ENCODE data around the gene MMD2. TPM values are rescaled to one million over a fixed set of nuclear protein-coding genes. Genes with fewer than 3 reads are reported as not detected.

Gene MMD2
- not detected for polyA plus RNA-seq (2013, experiment 1 of 2)
- not detected for polyA plus RNA-seq (2013, experiment 2 of 2)

DNA sequence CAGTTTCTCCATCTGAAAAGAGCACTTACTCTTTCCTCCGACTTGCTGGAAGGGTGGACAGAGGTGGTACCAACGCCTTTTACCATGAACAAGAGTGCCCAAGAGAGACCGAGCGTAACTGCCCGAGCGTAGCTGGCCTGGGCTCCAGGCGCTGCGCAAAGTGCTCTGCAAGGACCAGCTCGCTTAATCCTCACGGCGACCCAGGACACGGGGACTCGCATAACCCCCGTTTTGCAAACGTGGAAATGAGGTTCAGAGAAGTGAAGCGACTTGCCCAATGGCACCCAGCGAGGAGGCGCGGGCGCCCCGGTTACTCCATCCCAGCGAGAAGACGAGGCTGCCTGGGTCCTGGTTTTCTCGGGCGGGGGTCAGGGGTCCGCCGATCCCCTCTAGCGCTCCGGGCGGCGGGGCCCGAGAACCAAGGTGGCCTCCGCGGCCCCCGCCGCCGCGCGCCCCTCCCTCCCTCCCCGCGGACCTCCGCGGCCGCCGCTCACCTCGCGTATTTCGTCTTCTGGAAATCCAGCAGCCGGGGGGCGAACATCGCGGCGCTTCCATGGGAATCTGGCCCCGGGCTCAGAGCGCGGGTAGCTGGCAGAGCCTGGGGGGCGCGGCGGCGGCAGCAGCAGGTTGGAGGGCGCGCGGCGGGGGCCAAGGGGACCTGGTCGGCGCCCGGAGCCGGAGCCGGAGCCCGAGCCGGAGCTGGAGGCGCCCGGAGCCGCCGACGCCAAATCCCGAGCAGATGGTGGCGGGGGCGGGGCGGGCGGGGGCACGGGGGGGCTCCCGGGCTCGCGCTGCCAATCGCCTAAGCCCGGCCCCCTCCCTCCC is at the start of gene MMD2:
Gene MMD2 (minus strand): TSS at position 711 of the 825 bp plus-strand sequence. CDS start 170 bp downstream, at position 541.
- H3K4me1 ChIP-seq (ENCODE audit: control insufficient read depth, insufficient read depth, low read length, poor library complexity, severe bottlenecking) = no peaks in the 10 kb centered on the region
- 5 to 9% methylated on average over 13 to 36 of the region's 87 CpGs for WGBS, 2 experiments (ENCODE audit: insufficient coverage in 2 of 2)
- no peak within 1 kb of the TSS for H3K27ac ChIP-seq (ENCODE audit: low read depth, low read length, severe bottlenecking)

DNA sequence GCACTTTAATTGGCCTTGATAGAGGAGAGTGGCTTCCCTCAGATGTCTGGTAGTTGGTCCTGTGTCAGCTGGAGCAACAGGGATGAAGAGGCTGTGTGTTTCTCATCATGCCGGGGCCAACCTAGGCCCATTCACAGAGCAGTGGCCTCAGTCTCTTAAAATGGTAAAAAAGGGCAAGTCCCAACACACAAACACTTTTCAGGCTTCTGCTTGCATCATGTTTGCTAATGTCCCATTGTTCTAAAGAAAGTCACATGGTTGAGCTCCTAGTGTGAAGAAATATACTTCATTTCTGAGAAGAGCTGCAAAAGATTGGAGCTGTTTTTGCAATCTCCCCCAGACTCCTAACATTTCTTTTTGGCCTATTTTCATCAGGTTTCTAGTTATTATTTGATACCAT is 46.1 kb upstream of the MMD2 start:
- H3K4me1 ChIP-seq (ENCODE audit: control insufficient read depth, insufficient read depth, low read length, poor library complexity, severe bottlenecking) = no peaks in the 10 kb centered on the region
- H3K27ac ChIP-seq (ENCODE audit: low read depth, low read length, severe bottlenecking) = no peak overlapping the region
- 100% methylated on average over 1 of the region's 1 CpG; no CpG with 5 or more reads in 1 of the 2 experiments for WGBS, 2 experiments (ENCODE audit: insufficient coverage in 2 of 2)
- no peak overlapping the region for H3K4me3 ChIP-seq (ENCODE audit: extremely low read depth, insufficient read depth, low read length, poor library complexity, severe bottlenecking)
- no peaks in the 10 kb centered on the region for H3K9me3 ChIP-seq (ENCODE audit: control insufficient read depth, low read length)
- peaks cover 47% of the 10 kb centered on the region for H3K36me3 ChIP-seq (ENCODE audit: control insufficient read depth, insufficient read depth, low read length)

More for the DNA sequence above, at the start of gene MMD2:
- Histone ChIP-seq H3K4me3 (ENCODE audit: extremely low read depth, insufficient read depth, low read length, poor library complexity, severe bottlenecking) (peak within 1 kb of the TSS; percentile 11), H3K9me3 (ENCODE audit: control insufficient read depth, low read length) (no peaks in the 10 kb centered on the region), H3K36me3 (ENCODE audit: control insufficient read depth, insufficient read depth, low read length) (no peaks in the 10 kb centered on the region)

- H3K9me3 ChIP-seq (ENCODE audit: control insufficient read depth, low read length) = no peaks in the 10 kb centered on the region
- WGBS, 2 experiments (ENCODE audit: insufficient coverage in 2 of 2) = 95 to 100% methylated on average over 1 to 3 of the region's 5 CpGs
- no peaks in the 10 kb centered on the region for H3K4me1 ChIP-seq (ENCODE audit: control insufficient read depth, insufficient read depth, low read length, poor library complexity, severe bottlenecking)
- H3K4me3 ChIP-seq (ENCODE audit: extremely low read depth, insufficient read depth, low read length, poor library complexity, severe bottlenecking) = no peak overlapping the region
- no peak overlapping the region for H3K27ac ChIP-seq (ENCODE audit: low read depth, low read length, severe bottlenecking)
- H3K36me3 ChIP-seq (ENCODE audit: control insufficient read depth, insufficient read depth, low read length) = peaks cover 54% of the 10 kb centered on the region
Measured at GRCh38 chr7:5001911-5002310, 42.9 kb upstream of the MMD2 start.

- Histone ChIP-seq H3K36me3 (ENCODE audit: control insufficient read depth, insufficient read depth, low read length) (peaks cover 60% of the 10 kb centered on the region), H3K27ac (ENCODE audit: low read depth, low read length, severe bottlenecking) (no peak overlapping the region), H3K4me1 (ENCODE audit: control insufficient read depth, insufficient read depth, low read length, poor library complexity, severe bottlenecking) (no peaks in the 10 kb centered on the region), H3K4me3 (ENCODE audit: extremely low read depth, insufficient read depth, low read length, poor library complexity, severe bottlenecking) (no peak overlapping the region), H3K9me3 (ENCODE audit: control insufficient read depth, low read length) (no peaks in the 10 kb centered on the region)
- WGBS, 2 experiments (ENCODE audit: insufficient coverage in 2 of 2) = no CpG with 5 or more reads among the region's 4 CpGs
Measured at GRCh38 chr7:5001003-5001402, 42.0 kb upstream of the MMD2 start.

GRCh38 chr7:4999369-4999950 is 40.5 kb upstream of the MMD2 start:
- no peak overlapping the region for H3K4me3 ChIP-seq (ENCODE audit: extremely low read depth, insufficient read depth, low read length, poor library complexity, severe bottlenecking)
- WGBS, 2 experiments (ENCODE audit: insufficient coverage in 2 of 2) = 95 to 100% methylated on average over 3 to 4 of the region's 5 CpGs

DNA sequence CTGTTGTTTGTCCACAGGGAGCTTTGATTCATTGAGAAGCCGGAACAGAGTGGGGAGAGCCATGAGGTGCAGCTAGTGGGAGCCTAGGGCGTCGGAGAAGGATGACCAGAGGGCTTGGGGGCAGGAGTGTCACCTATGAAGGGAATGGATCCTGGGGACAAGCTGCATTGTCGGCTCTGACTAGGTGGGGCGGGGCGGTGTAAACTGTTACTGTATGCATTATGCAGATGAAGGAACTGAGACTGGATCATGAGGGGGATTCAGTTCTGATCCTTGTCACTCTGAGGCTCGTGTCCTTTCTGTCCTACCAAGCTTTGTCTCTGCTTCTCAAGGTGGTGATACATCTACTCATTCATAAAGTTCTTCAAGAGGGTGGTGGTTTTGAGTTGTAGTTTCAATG is 39.9 kb upstream of the MMD2 start:
- WGBS, 2 experiments (ENCODE audit: insufficient coverage in 2 of 2) = 95 to 99% methylated on average over 5 to 6 of the region's 7 CpGs
- no peak overlapping the region for H3K27ac ChIP-seq (ENCODE audit: low read depth, low read length, severe bottlenecking)
- H3K4me1 ChIP-seq (ENCODE audit: control insufficient read depth, insufficient read depth, low read length, poor library complexity, severe bottlenecking) = no peaks in the 10 kb centered on the region
- no peaks in the 10 kb centered on the region for H3K9me3 ChIP-seq (ENCODE audit: control insufficient read depth, low read length)
- no peak overlapping the region for H3K4me3 ChIP-seq (ENCODE audit: extremely low read depth, insufficient read depth, low read length, poor library complexity, severe bottlenecking)
- H3K36me3 ChIP-seq (ENCODE audit: control insufficient read depth, insufficient read depth, low read length) = peaks cover 72% of the 10 kb centered on the region

More at GRCh38 chr7:4999369-4999950, 40.5 kb upstream of the MMD2 start:
- Histone ChIP-seq H3K9me3 (ENCODE audit: control insufficient read depth, low read length) (no peaks in the 10 kb centered on the region), H3K36me3 (ENCODE audit: control insufficient read depth, insufficient read depth, low read length) (peaks cover 66% of the 10 kb centered on the region), H3K27ac (ENCODE audit: low read depth, low read length, severe bottlenecking) (no peak overlapping the region), H3K4me1 (ENCODE audit: control insufficient read depth, insufficient read depth, low read length, poor library complexity, severe bottlenecking) (no peaks in the 10 kb centered on the region)

DNA sequence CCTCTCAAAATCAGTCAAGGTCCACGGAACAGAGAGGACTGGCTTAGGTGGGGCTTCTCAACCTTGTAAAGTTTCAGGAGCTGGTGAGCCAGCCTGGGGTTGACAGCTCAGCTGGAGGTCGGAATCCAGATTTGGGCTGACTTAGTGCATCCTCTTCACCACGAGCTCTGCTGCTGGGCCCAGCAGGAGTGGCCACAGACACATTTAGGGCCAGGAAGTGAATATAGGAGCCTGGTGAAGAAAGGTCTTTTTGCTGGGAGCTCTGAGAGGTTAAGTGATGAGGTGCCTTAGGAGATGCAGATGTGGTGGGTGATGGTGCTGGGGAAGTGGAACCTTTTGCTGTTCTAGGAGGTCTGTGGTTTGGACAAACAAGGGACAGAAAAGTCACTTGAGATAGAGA is 39.3 kb upstream of the MMD2 start:
- no peaks in the 10 kb centered on the region for H3K9me3 ChIP-seq (ENCODE audit: control insufficient read depth, low read length)
- no peaks in the 10 kb centered on the region for H3K4me1 ChIP-seq (ENCODE audit: control insufficient read depth, insufficient read depth, low read length, poor library complexity, severe bottlenecking)
- 82 to 90% methylated on average over 3 of the region's 3 CpGs for WGBS, 2 experiments (ENCODE audit: insufficient coverage in 2 of 2)
- H3K36me3 ChIP-seq (ENCODE audit: control insufficient read depth, insufficient read depth, low read length) = peaks cover 74% of the 10 kb centered on the region
- no peak overlapping the region for H3K27ac ChIP-seq (ENCODE audit: low read depth, low read length, severe bottlenecking)
- H3K4me3 ChIP-seq (ENCODE audit: extremely low read depth, insufficient read depth, low read length, poor library complexity, severe bottlenecking) = no peak overlapping the region

DNA sequence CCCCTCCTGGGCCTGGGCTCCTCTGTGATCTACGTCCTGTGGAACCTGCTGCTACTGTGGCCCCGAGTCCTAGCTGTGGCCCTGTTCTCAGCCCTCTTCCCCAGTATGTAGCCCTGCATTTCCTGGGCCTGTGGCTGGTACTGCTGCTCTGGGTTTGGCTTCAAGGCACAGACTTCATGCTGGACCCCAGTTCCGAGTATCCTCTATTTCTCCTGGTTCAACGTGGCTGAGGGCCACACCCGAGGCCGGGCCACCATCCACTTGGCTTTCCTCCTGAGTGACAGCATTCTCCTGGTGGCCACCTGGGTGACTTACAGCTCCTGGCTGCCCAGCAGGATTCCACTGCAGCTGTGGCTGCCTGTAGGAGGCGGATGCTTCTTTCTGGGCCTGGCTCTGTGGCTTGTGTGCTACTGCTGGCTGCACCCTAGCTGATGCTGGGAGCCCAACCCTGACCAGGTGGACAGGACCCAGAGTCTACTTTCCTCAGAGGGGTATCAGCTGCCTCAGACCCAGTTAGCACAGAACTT is 37.8 kb upstream of the MMD2 start:
- peaks cover 81% of the 10 kb centered on the region for H3K36me3 ChIP-seq (ENCODE audit: control insufficient read depth, insufficient read depth, low read length)

DNA sequence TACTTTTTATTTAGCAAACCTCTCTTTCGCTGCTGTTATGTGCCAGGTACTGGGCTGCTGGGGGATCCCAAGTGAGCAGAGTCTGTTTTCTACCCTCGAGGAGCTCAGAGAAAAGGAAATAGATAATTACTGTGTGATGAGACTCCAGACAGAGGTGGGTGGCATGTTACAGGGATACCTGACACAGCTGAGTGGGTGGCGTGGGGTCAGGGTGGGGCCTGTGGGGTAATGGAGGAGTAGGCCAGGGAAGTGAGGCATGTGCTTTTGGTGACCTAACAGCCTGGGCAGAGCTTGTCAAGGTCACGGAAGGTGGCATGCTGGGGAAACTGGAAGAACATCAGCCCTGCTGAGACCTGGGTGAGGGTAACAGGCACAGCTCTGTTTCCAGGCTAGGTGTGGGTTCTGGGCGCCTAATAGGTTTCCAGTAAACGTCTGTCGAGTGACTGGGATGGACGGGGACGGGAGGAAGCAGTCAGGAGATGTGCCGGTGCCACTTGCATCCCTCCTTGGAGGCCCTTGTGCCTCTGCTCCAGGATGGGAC is 36.5 kb upstream of the MMD2 start:
- Histone ChIP-seq H3K36me3 (ENCODE audit: control insufficient read depth, insufficient read depth, low read length) (peaks cover 86% of the 10 kb centered on the region), H3K4me1 (ENCODE audit: control insufficient read depth, insufficient read depth, low read length, poor library complexity, severe bottlenecking) (no peaks in the 10 kb centered on the region), H3K27ac (ENCODE audit: low read depth, low read length, severe bottlenecking) (no peak overlapping the region), H3K9me3 (ENCODE audit: control insufficient read depth, low read length) (no peaks in the 10 kb centered on the region), H3K4me3 (ENCODE audit: extremely low read depth, insufficient read depth, low read length, poor library complexity, severe bottlenecking) (no peak overlapping the region)
- 93 to 99% methylated on average over 8 to 9 of the region's 10 CpGs for WGBS, 2 experiments (ENCODE audit: insufficient coverage in 2 of 2)

More for the DNA sequence above, 37.8 kb upstream of the MMD2 start:
- H3K4me1 ChIP-seq (ENCODE audit: control insufficient read depth, insufficient read depth, low read length, poor library complexity, severe bottlenecking) = no peaks in the 10 kb centered on the region
- 93 to 96% methylated on average over 6 to 7 of the region's 7 CpGs for whole genome bisulfite sequencing, 2 experiments (ENCODE audit: insufficient coverage in 2 of 2)
- H3K4me3 ChIP-seq (ENCODE audit: extremely low read depth, insufficient read depth, low read length, poor library complexity, severe bottlenecking) = no peak overlapping the region
- no peak overlapping the region for H3K27ac ChIP-seq (ENCODE audit: low read depth, low read length, severe bottlenecking)
- no peaks in the 10 kb centered on the region for H3K9me3 ChIP-seq (ENCODE audit: control insufficient read depth, low read length)

- Histone ChIP-seq H3K4me3 (ENCODE audit: extremely low read depth, insufficient read depth, low read length, poor library complexity, severe bottlenecking) (no peak overlapping the region), H3K4me1 (ENCODE audit: control insufficient read depth, insufficient read depth, low read length, poor library complexity, severe bottlenecking) (no peaks in the 10 kb centered on the region), H3K27ac (ENCODE audit: low read depth, low read length, severe bottlenecking) (no peak overlapping the region), H3K9me3 (ENCODE audit: control insufficient read depth, low read length) (no peaks in the 10 kb centered on the region), H3K36me3 (ENCODE audit: control insufficient read depth, insufficient read depth, low read length) (peaks cover 90% of the 10 kb centered on the region)
- 94 to 96% methylated on average over 6 to 8 of the region's 8 CpGs for WGBS, 2 experiments (ENCODE audit: insufficient coverage in 2 of 2)
Measured at GRCh38 chr7:4993471-4993870, 34.5 kb upstream of the MMD2 start.

Measured in mesodermal cell (in vitro differentiated cells).